Measurements from ENCODE around the gene CYP4A11.
"Not testable (repeated sequence)": the region's sequence is repeated elsewhere in the genome, so short reads cannot be mapped to it uniquely, and the experiment has no call there.

CYP4A11 gene

DNA sequence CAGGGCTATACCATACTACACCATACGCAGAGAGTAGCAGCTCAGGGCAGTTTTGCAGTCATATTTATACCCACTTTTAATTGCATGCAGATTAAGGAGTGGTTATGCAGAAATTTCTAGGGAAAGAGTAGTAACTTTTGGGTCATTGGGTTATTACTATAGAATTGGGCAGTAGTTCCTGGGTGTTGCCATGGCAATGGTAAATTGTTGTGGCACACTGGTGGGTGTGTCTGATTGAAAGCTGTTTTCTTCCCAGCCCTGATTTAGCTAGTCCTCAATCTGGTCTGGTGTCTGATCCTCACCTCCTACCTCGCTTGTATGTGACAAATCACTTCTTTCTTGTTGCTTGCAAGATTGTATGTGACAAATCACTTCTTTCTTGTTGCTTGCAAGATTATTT, 30.5 kb downstream of the CYP4A11 start:
- no peak for DNase-seq

DNA sequence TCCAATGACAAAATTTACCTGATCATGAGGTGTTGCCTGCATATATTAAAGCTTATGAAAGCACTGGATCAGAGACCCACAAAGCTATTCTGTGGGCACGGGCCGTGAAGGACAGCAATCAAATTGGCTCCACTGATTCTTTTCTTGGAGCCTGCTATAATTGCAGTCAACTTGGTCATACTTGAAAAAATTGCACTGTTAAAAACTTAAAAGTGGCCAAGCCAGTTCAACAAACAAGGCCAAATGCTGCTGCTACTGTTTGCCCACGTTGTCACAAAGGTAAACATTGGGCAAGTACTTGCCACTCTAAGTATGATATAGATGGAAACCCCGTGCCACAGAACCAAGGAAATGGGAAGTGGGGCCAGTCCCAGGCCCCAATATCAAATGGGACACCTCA, 37.8 kb downstream of the CYP4A11 start:
- no peak for DNase-seq

DNA sequence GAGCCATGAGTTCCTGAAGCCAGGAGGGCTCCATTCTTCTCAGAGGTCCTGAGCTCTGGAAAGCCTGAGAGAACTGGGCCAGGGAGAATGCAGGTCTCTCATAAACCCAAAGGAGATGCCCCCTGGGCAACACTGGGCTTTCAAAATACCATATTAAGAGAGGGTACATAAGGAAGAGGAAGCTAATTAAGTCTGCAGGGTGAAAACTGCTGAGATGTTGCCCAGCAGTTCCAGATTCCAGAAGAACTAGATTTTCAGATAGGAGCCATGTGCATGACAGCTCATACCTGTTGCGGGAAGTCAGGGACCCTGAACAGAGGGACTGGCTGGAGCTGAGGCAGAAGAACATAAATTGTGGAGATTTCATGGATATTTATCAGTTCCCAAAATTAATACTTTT, 40.9 kb downstream of the CYP4A11 start:
- no peak for DNase-seq

DNA sequence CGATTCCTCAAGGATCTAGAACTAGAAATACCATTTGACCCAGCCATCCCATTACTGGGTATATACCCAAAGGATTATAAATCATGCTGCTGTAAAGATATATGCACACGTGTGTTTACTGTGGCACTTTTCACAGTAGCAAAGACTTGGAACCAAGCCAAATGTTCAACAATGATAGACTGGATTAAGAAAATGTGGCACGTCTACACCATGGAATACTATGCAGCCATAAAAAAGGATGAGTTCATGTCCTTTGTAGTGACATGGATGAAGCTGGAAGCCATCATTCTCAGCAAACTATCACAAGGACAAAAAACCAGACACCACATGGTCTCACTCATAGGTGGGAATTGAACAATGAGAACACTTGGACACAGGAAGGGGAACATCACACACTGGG, 59.6 kb downstream of the CYP4A11 start:
- not testable (repeated sequence) for DNase-seq
